Glomerular visceral epithelial cell (primary cell): ENCODE measurements around the gene SPIB.
"Not testable (repeated sequence)": the region's sequence is repeated elsewhere in the genome, so short reads cannot be mapped to it uniquely, and the experiment has no call there.

Experiments
- DNase-seq: peaks from one replicate; pipeline ENCODE4 v3.0.0-alpha.2; 2016; ENCODE audit errors: extremely low spot score

SPIB gene

DNA sequence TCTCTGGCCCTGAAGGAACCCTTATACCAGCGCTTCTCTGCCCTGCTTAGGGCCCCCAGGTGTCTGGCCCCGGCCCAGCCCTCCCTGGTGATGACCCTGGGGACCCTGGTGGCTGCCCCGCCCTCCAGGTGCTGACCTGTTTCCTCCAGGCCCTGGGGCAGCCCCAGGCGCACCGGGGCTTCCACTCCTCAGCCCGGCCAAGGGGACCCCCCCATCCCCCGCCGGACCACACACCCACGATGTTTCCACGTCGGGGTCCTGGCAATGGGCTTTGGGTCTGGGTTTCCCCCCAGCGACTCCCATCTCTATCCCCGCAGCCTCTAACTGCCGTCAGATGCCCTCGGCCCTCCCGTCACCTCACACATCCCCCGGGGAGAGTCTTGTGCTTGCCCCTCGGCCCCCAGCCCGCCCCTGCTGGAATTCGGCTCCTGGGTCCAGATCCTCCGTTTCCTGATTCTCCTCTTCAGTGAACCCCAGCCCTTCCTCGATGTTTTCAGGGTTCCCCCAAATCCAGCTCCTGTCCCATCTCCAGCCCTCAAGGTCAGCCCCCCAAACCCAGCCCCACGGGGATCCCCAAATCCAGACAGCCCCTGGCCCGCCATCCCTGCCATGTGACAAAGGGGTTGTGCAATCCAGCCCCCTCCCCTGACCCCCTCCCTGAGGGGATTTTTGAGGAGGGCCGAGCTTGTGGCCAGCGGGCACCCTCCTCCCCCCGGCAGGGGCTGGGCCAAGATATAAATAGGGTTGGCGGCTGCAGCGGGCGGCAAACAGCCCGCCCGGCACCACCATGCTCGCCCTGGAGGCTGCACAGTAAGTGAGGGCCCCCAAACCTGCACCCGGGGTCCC lies at the start of gene SPIB:
Gene SPIB (plus strand): TSS at position 763 of the 846 bp plus-strand sequence. CDS start 25 bp downstream, at position 788.
- no peak for DNase-seq

GRCh38 chr19:50371914-50372475 lies 46.7 kb upstream of the SPIB start:
- no peak for DNase-seq

- peak; percentile 98 for DNase-seq
Measured at GRCh38 chr19:50376166-50377050, 42.3 kb upstream of the SPIB start, which contains the start of gene NR1H2. Gene NR1H2, plus strand, starts transcription at chr19:50376457. Its CDS starts 1,149 bp downstream, at chr19:50377606.

GRCh38 chr19:50377051-50377461 lies 41.7 kb upstream of the SPIB start:
- DNase-seq = no peak

GRCh38 chr19:50377517-50377916 lies 41.2 kb upstream of the SPIB start:
- DNase-seq = no peak

DNA sequence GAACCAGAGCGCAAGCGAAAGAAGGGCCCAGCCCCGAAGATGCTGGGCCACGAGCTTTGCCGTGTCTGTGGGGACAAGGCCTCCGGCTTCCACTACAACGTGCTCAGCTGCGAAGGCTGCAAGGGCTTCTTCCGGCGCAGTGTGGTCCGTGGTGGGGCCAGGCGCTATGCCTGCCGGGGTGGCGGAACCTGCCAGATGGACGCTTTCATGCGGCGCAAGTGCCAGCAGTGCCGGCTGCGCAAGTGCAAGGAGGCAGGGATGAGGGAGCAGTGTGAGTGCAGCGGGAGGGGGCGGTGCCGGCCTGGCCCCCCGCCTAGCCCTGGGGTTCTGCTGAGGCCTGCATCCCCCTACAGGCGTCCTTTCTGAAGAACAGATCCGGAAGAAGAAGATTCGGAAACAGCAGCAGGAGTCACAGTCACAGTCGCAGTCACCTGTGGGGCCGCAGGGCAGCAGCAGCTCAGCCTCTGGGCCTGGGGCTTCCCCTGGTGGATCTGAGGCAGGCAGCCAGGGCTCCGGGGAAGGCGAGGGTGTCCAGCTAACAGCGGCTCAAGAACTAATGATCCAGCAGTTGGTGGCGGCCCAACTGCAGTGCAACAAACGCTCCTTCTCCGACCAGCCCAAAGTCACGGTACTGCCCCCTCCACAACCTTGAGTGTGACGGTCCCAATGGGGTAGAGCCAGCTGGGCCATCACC lies 40.4 kb upstream of the SPIB start:
- DNase-seq = no peak

- DNase-seq = no peak
Measured at GRCh38 chr19:50378863-50379236, 39.9 kb upstream of the SPIB start.

- no peak for DNase-seq
Measured at GRCh38 chr19:50379602-50380001, 39.1 kb upstream of the SPIB start.

DNA sequence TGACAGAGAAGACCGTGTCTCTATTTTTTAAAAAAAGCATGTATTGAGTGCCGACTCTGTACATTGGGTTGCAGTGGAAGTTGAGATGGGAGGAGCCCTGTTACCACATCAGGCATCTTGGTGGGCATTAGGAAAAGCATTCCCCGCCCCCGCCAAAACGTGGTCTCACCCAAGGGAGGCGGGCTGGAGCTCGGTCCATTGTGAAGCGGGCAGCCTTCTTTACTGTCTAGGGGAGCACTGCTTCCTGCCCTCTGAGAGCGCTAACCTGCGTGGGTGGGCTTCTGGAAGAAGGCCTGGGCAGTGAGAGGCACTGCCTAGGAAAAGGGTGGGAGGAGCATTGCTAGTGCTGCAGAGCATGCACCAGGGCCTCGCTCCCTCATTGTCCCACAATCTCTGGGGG lies 38.6 kb upstream of the SPIB start:
- no peak for DNase-seq

GRCh38 chr19:50380751-50381151 lies 38.0 kb upstream of the SPIB start:
- no peak for DNase-seq

GRCh38 chr19:50381881-50382729 lies 36.6 kb upstream of the SPIB start:
- DNase-seq = no peak

DNA sequence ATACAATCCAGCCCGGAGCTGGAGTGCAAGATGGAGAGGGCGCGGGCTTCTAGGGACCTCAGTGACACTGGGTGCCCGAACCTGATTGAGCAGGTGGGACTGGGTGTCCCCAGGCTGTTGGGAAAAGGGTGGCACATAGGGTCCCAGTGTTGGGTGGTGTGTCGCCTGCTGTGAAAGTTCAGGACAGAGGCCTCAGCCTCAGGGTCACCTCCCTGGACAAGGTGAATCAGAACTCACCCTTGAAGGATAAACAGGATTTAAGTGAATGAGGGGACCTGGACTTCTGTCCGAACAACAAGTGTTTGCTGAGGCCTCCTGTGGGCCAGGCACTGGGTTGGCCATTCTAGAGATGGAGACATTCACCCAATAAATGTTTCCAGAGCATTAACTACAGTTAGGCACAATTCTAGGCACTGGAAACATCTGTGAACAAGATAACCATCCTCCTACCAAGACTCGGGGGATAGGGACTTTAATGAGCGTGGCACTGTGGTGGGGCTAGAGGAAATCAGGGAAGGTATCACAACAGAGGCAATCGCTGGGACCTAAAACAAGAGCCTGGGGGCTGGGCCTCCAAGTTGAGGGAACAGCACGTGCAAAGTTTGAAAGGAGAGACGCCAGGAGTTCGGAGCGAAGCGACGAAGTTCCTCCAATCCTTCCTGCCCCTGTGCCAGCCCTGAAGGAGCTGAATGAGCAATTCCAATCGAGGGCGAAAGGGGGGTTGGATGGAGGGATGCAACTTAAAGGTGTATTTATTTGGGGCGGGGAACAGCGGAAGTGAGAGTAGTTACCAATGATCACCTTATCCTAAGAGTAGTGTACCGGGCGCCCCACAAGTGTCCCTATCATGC lies 35.5 kb upstream of the SPIB start:
- no peak for DNase-seq

- peak; percentile 99 for DNase-seq
Measured at GRCh38 chr19:50383852-50384684, 34.7 kb upstream of the SPIB start, which contains the start of gene POLD1. Gene POLD1, plus strand, starts transcription at chr19:50384347. Its CDS starts 14,505 bp downstream, at chr19:50398852.

- DNase-seq = peak; percentile 51
Measured at GRCh38 chr19:50384685-50385535, 33.8 kb upstream of the SPIB start.

- no peak for DNase-seq
Measured at GRCh38 chr19:50387176-50387867, 31.4 kb upstream of the SPIB start.

DNA sequence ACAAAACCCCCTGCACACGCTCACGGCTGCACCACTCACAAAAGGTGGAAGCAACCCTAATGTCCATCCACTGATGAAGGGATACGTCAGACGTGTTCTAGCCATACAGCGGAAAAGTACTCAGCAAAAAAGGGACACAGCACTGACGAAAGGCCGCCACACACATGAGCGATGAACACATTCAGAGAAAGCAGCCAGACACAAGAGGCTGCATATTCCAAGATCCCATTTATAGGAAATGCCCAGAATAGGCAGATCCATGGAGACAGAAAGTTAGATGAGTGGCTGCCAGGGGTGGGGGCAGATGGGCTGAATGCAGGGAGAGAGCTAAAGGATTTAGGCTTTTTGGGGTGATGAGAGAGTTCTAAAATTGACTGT lies 30.9 kb upstream of the SPIB start:
- DNase-seq = no peak

DNA sequence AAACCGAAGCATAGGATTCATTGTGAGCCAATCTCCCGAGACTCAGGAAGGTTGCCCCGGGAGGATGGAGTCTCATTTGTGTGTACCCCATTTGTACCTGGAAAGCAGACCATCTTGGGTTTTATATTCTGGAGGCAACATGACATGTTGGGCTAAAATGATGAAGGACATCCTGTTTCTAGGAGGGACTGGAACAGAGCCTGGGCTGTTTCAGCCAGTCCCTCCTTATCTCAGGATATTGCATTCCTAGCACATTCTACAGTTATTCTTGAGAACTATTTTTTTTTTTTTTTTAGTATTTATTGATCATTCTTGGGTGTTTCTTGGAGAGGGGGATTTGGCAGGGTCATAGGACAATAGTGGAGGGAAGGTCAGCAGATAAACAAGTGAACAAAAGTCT lies 28.4 kb upstream of the SPIB start:
- DNase-seq = not testable (repeated sequence)
